H9 (cell line): ENCODE data around the gene ANKRD7. TPM values are rescaled to one million over a fixed set of nuclear protein-coding genes. Genes with fewer than 3 reads are reported as not detected.

Experiments
- DNase-seq: peaks from one replicate; pipeline ENCODE4 v3.0.0-alpha.2; 2017
- H2AFZ ChIP-seq: one replicate; pipeline ENCODE4 v1.6.1; 2013; ENCODE audit warnings: mild to moderate bottlenecking, low read length, control low read depth, moderate library complexity
- H2AK5ac ChIP-seq: 2 replicates; pipeline ENCODE4 v1.6.1; 2013; ENCODE audit warnings: low read length, control low read depth, mixed read lengths; ENCODE audit not compliant: insufficient read length
- H2BK120ac ChIP-seq: one replicate; pipeline ENCODE4 v1.6.1; 2013; ENCODE audit warnings: low read depth, mild to moderate bottlenecking, low read length, control low read depth, inconsistent platforms; ENCODE audit not compliant: poor library complexity, severe bottlenecking
- H2BK12ac ChIP-seq: 2 replicates; pipeline ENCODE4 v1.6.1; 2013; ENCODE audit warnings: low read length, control low read depth, mixed read lengths, low read depth; ENCODE audit not compliant: insufficient read length
- H2BK15ac ChIP-seq: 2 replicates; pipeline ENCODE4 v1.6.1; 2013; ENCODE audit warnings: low read depth, low read length, control low read depth
- H2BK20ac ChIP-seq: one replicate; pipeline ENCODE4 v1.6.1; 2013; ENCODE audit warnings: low read depth, mild to moderate bottlenecking, low read length, control low read depth, inconsistent platforms; ENCODE audit not compliant: poor library complexity, severe bottlenecking
- H2BK5ac ChIP-seq: 2 replicates; pipeline ENCODE4 v1.6.1; 2013; ENCODE audit warnings: low read length, control low read depth, mixed read lengths; ENCODE audit not compliant: insufficient read length
- H3K14ac ChIP-seq: 2 replicates; pipeline ENCODE4 v1.6.1; 2013; ENCODE audit warnings: low read length, control low read depth; ENCODE audit not compliant: insufficient read depth
- H3K18ac ChIP-seq: 2 replicates; pipeline ENCODE4 v1.6.1; 2013; ENCODE audit warnings: low read depth, mild to moderate bottlenecking, mixed read lengths, low read length, control low read depth; ENCODE audit not compliant: insufficient read length
- H3K23ac ChIP-seq: 2 replicates; pipeline ENCODE4 v1.6.1; 2013; ENCODE audit warnings: low read length, control low read depth, mixed read lengths, low read depth; ENCODE audit not compliant: insufficient read length
- H3K23me2 ChIP-seq: 2 replicates; pipeline ENCODE4 v1.6.1; 2013; ENCODE audit warnings: low read depth, mild to moderate bottlenecking, mixed read lengths, low read length, control low read depth; ENCODE audit not compliant: insufficient read length, poor library complexity, severe bottlenecking
- H3K27ac ChIP-seq: 2 replicates; pipeline ENCODE4 v1.5.1; 2013; ENCODE audit warnings: low read length, control low read depth, mixed read lengths, low read depth; ENCODE audit not compliant: insufficient read length
- H3K27me3 ChIP-seq: 2 replicates; pipeline ENCODE4 v1.6.1; 2013; ENCODE audit warnings: low read length, control low read depth, inconsistent platforms; ENCODE audit not compliant: insufficient read depth
- H3K4ac ChIP-seq: 2 replicates; pipeline ENCODE4 v1.6.1; 2013; ENCODE audit warnings: low read depth, mild to moderate bottlenecking, control low read depth, inconsistent platforms, low read length, moderate library complexity
- H3K4me1 ChIP-seq: 2 replicates; pipeline ENCODE4 v1.6.1; 2013; ENCODE audit warnings: low read length, control low read depth, inconsistent platforms; ENCODE audit not compliant: insufficient read depth
- H3K4me2 ChIP-seq: 2 replicates; pipeline ENCODE4 v1.6.1; 2013; ENCODE audit warnings: low read length, control low read depth, mixed read lengths; ENCODE audit not compliant: insufficient read length, insufficient read depth
- H3K56ac ChIP-seq: 2 replicates; pipeline ENCODE4 v1.6.1; 2013; ENCODE audit warnings: low read depth, mild to moderate bottlenecking, mixed read lengths, low read length, control low read depth; ENCODE audit not compliant: insufficient read length
- H3K79me1 ChIP-seq: 2 replicates; pipeline ENCODE4 v1.6.1; 2013; ENCODE audit warnings: low read depth, mild to moderate bottlenecking, moderate library complexity, low read length, control low read depth, inconsistent platforms; ENCODE audit not compliant: insufficient read depth, poor library complexity, severe bottlenecking
- H3K79me2 ChIP-seq: 2 replicates; pipeline ENCODE4 v1.6.1; 2013; ENCODE audit warnings: low read length, control low read depth, inconsistent platforms; ENCODE audit not compliant: insufficient read depth
- H3K9ac ChIP-seq: 2 replicates; pipeline ENCODE4 v1.6.1; 2013; ENCODE audit warnings: low read length, control low read depth, mixed read lengths; ENCODE audit not compliant: insufficient read length; ENCODE audit errors: extremely low read depth
- H3K9me3 ChIP-seq: one replicate; pipeline ENCODE4 v1.6.1; 2013; ENCODE audit warnings: low read depth, low read length, inconsistent platforms; ENCODE audit not compliant: control insufficient read depth
- H3T11ph ChIP-seq: one replicate; pipeline ENCODE4 v1.6.1; 2013; ENCODE audit warnings: mild to moderate bottlenecking, low read length, control low read depth, inconsistent platforms
- H4K20me1 ChIP-seq: one replicate; pipeline ENCODE4 v1.6.1; 2013; ENCODE audit not compliant: control insufficient read depth, insufficient read length, insufficient read depth
- H4K5ac ChIP-seq: 2 replicates; pipeline ENCODE4 v1.6.1; 2013; ENCODE audit warnings: low read depth, mild to moderate bottlenecking, mixed read lengths, low read length, control low read depth; ENCODE audit not compliant: insufficient read length
- H4K8ac ChIP-seq: replicated peaks from 2 replicates; pipeline ENCODE4 v1.6.1; 2013; ENCODE audit warnings: low read length, control low read depth, mixed read lengths, low read depth; ENCODE audit not compliant: insufficient read length
- H4K91ac ChIP-seq: 2 replicates; pipeline ENCODE4 v1.6.1; 2013; ENCODE audit warnings: low read depth, mild to moderate bottlenecking, moderate library complexity, mixed read lengths, low read length, control low read depth; ENCODE audit not compliant: insufficient read length
- H3K27ac Mint-ChIP-seq, 3 experiments: 2 replicates in 2 of 3; 3 replicates in 1 of 3; pipeline ENCODE4 v1.8.0; 2020 to 2021; ENCODE audit warnings: mixed read lengths in 3 of 3, mild to moderate bottlenecking in 1 of 3, moderate library complexity in 1 of 3
- H3K27me3 Mint-ChIP-seq: 2 replicates; pipeline ENCODE4 v1.8.0; 2021; ENCODE audit warnings: low read depth, mild to moderate bottlenecking, moderate library complexity, mixed read lengths
- H3K36me3 Mint-ChIP-seq, 3 experiments: 2 replicates in 2 of 3; 3 replicates in 1 of 3; pipeline ENCODE4 v1.8.0; 2020 to 2021; ENCODE audit warnings: low read depth in 3 of 3, mixed read lengths in 3 of 3; ENCODE audit not compliant: insufficient read depth in 1 of 3
- H3K4me1 Mint-ChIP-seq, 2 experiments: 2 replicates each; pipeline ENCODE4 v1.8.0; 2020; ENCODE audit warnings: mixed read lengths in 2 of 2
- H3K4me3 Mint-ChIP-seq, 2 experiments: 2 replicates in 1 of 2; 3 replicates in 1 of 2; pipeline ENCODE4 v1.8.0; 2020 to 2021; ENCODE audit warnings: mild to moderate bottlenecking in 2 of 2, mixed read lengths in 2 of 2, moderate library complexity in 1 of 2
- H3K9me3 Mint-ChIP-seq, 2 experiments: 2 replicates in 1 of 2; 3 replicates in 1 of 2; pipeline ENCODE4 v1.8.0; 2020; ENCODE audit warnings: mild to moderate bottlenecking in 2 of 2, mixed read lengths in 2 of 2, moderate library complexity in 1 of 2
- WGBS: extraction: QIAGEN DNeasy Blood & Tissue Kit; methylation state at CpG from one replicate; pipeline ENCODE4 v1.1.7; 2013; ENCODE audit warnings: missing lambda C conversion rate, low lambda C conversion rate, mixed read lengths; ENCODE audit not compliant: insufficient read length; ENCODE audit errors: extremely low coverage; 5-methylcytosine and 5-hydroxymethylcytosine counted together
- total RNA-seq: library from RNA; stranded (reverse); gene quantifications from 2 replicates; pipeline ENCODE4 v1.2.1, GENCODE V29; 2021
- TF ChIP-seq, protein P1 (sequence below): fragments of 200-600 bp; sonication (generic); conservative IDR thresholded peaks from 3 replicates; pipeline ENCODE4 v1.8.0; 2021; ENCODE audit warnings: antibody characterized with exemption, mild to moderate bottlenecking

Gene ANKRD7
- total RNA-seq, 1 experiment from 2014 or later: not detected

DNA sequence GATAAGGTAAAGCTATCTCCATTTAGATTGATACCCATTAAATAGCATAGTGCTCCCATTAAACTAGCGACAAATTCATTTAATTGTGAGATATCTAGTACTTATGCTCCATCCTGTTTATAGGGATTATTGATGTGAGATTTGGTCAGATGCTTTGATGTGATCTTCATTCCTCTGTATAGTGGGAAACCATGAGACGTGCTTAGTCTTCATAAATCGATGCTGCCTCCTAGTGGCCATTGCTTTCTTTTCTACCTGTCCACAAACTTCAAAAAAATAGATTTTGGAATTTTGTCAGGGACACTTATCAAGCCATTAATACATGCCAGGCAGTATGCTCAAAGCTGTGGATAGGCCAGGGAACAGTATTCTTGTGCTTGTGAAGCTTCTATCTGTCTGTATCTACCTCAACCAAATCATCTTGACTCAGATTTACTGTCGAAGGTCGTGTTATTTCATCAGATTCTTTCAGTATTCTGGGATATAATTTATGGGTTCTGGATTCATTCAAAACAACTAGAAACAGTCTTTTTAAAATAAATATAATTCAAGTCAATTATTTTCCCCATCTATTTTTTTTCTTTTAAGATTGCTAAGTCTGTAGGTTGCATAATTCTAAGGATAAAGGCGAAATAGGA lies 28.5 kb upstream of the ANKRD7 start:
- Mint-ChIP-seq H3K36me3 (peaks cover 3 to 14% (median 9%) of the 10 kb centered on the region in 3 experiments; a peak in 6 of 7 replicates), H3K4me1 (no peaks in the 10 kb centered on the region), H3K27me3 (no peaks in the 10 kb centered on the region), H3K27ac (no peak overlapping the region), H3K9me3 (no peaks in the 10 kb centered on the region), H3K4me3 (no peak overlapping the region)
- no peak overlapping the region for H4K8ac ChIP-seq
- H3K4me2 ChIP-seq: no peak overlapping the region
- no peaks in the 10 kb centered on the region for H3K79me2 ChIP-seq
- H3T11ph ChIP-seq: no peak overlapping the region
- no peak overlapping the region for H2BK20ac ChIP-seq
- no CpG with 5 or more reads among the region's 6 CpGs for WGBS
- no peak overlapping the region for H2AK5ac ChIP-seq
- no peak overlapping the region for H4K91ac ChIP-seq
- no peak overlapping the region for H2BK15ac ChIP-seq
- no peak overlapping the region for H3K4ac ChIP-seq
- no peak overlapping the region for H3K9ac ChIP-seq
- no peaks in the 10 kb centered on the region for H3K9me3 ChIP-seq
- H3K27ac ChIP-seq: no peak overlapping the region
- no peak overlapping the region for H4K5ac ChIP-seq
- no peaks in the 10 kb centered on the region for H3K4me1 ChIP-seq
- no peaks in the 10 kb centered on the region for H4K20me1 ChIP-seq
- no peak for DNase-seq
- H3K14ac ChIP-seq: no peak overlapping the region
- H2AFZ ChIP-seq: no peak overlapping the region
- no peak overlapping the region for H2BK5ac ChIP-seq
- H3K56ac ChIP-seq: no peak overlapping the region
- H3K23ac ChIP-seq: no peak overlapping the region
- H3K79me1 ChIP-seq: no peaks in the 10 kb centered on the region
- H2BK120ac ChIP-seq: no peak overlapping the region
- H3K18ac ChIP-seq: no peak overlapping the region
- TF ChIP-seq, protein P1, sequence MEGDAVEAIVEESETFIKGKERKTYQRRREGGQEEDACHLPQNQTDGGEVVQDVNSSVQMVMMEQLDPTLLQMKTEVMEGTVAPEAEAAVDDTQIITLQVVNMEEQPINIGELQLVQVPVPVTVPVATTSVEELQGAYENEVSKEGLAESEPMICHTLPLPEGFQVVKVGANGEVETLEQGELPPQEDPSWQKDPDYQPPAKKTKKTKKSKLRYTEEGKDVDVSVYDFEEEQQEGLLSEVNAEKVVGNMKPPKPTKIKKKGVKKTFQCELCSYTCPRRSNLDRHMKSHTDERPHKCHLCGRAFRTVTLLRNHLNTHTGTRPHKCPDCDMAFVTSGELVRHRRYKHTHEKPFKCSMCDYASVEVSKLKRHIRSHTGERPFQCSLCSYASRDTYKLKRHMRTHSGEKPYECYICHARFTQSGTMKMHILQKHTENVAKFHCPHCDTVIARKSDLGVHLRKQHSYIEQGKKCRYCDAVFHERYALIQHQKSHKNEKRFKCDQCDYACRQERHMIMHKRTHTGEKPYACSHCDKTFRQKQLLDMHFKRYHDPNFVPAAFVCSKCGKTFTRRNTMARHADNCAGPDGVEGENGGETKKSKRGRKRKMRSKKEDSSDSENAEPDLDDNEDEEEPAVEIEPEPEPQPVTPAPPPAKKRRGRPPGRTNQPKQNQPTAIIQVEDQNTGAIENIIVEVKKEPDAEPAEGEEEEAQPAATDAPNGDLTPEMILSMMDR: peak; percentile 80
- no peaks in the 10 kb centered on the region for H3K27me3 ChIP-seq
- no peak overlapping the region for H2BK12ac ChIP-seq
- no peaks in the 10 kb centered on the region for H3K23me2 ChIP-seq
